Neuronal stem cell (in vitro differentiated cells): ENCODE data around the gene EPHB4.

Experiments
- DNase-seq: peaks from one replicate; pipeline ENCODE4 v3.0.0-alpha.2; 2013; ENCODE audit warnings: low spot score
- H2AFZ ChIP-seq: one replicate; pipeline ENCODE4 v1.6.1; 2013; ENCODE audit warnings: mild to moderate bottlenecking, low read length, inconsistent platforms
- H2AK5ac ChIP-seq: 2 replicates; pipeline ENCODE4 v1.6.1; 2013; ENCODE audit warnings: low read depth, mild to moderate bottlenecking, inconsistent platforms, low read length, moderate library complexity, mixed read lengths
- H2BK120ac ChIP-seq: 2 replicates; pipeline ENCODE4 v1.6.1; 2013; ENCODE audit warnings: low read depth, mild to moderate bottlenecking, inconsistent platforms, low read length, moderate library complexity, mixed read lengths
- H2BK12ac ChIP-seq: one replicate; pipeline ENCODE4 v1.6.1; 2013; ENCODE audit warnings: low read length, inconsistent platforms
- H2BK15ac ChIP-seq: 2 replicates; pipeline ENCODE4 v1.6.1; 2013; ENCODE audit warnings: mild to moderate bottlenecking, low read length, inconsistent platforms, mixed read lengths
- H2BK5ac ChIP-seq: one replicate; pipeline ENCODE4 v1.6.1; 2013; ENCODE audit warnings: inconsistent platforms, mild to moderate bottlenecking, low read length, moderate library complexity
- H3K14ac ChIP-seq: one replicate; pipeline ENCODE4 v1.6.1; 2013; ENCODE audit warnings: low read length, inconsistent platforms
- H3K18ac ChIP-seq: 2 replicates; pipeline ENCODE4 v1.6.1; 2013; ENCODE audit warnings: low read length, inconsistent platforms
- H3K23ac ChIP-seq: 2 replicates; pipeline ENCODE4 v1.6.1; 2013; ENCODE audit warnings: low read depth, mild to moderate bottlenecking, mixed read lengths, low read length, inconsistent platforms; ENCODE audit not compliant: poor library complexity
- H3K27ac ChIP-seq: replicated peaks from 3 replicates; pipeline ENCODE4 v1.5.1; 2013; ENCODE audit warnings: low read length, inconsistent platforms
- H3K27me3 ChIP-seq, 3 experiments: 2 replicates each; pipeline ENCODE4 v1.6.1; 2013; ENCODE audit warnings: low read length in 3 of 3, mild to moderate bottlenecking in 2 of 3, inconsistent platforms in 1 of 3, low read depth in 1 of 3, mixed read lengths in 1 of 3, moderate library complexity in 1 of 3; ENCODE audit not compliant: control insufficient read depth in 3 of 3, insufficient read depth in 3 of 3
- H3K36me3 ChIP-seq, 2 donors: replicated peaks in 1 of 2; 2 replicates each; pipeline ENCODE4 v1.6.1; 2013; ENCODE audit warnings: low read length in 2 of 2; ENCODE audit not compliant: control insufficient read depth in 2 of 2, insufficient read depth in 2 of 2
- H3K4ac ChIP-seq: 2 replicates; pipeline ENCODE4 v1.6.1; 2013; ENCODE audit warnings: inconsistent platforms, mild to moderate bottlenecking, low read length, moderate library complexity
- H3K4me1 ChIP-seq, 2 donors: 1 replicate in 1 of 2; 2 replicates in 1 of 2; pipeline ENCODE4 v1.6.1; 2013; ENCODE audit warnings: low read length in 2 of 2, low read depth in 1 of 2; ENCODE audit not compliant: control insufficient read depth in 2 of 2, insufficient read depth in 1 of 2
- H3K4me2 ChIP-seq: one replicate; pipeline ENCODE4 v1.6.1; 2013; ENCODE audit warnings: mild to moderate bottlenecking, low read length, inconsistent platforms; ENCODE audit not compliant: insufficient read depth, poor library complexity, severe bottlenecking
- H3K4me3 ChIP-seq, 2 donors: 2 replicates each; pipeline ENCODE4 v1.5.1; 2013; ENCODE audit warnings: low read length in 2 of 2, mild to moderate bottlenecking in 2 of 2, inconsistent platforms in 1 of 2, moderate library complexity in 1 of 2
- H3K79me1 ChIP-seq: one replicate; pipeline ENCODE4 v1.6.1; 2013; ENCODE audit warnings: low read depth, mild to moderate bottlenecking, inconsistent platforms, low read length, moderate library complexity
- H3K9ac ChIP-seq: one replicate; pipeline ENCODE4 v1.6.1; 2013; ENCODE audit warnings: mild to moderate bottlenecking, low read depth, low read length, inconsistent platforms; ENCODE audit not compliant: poor library complexity
- H3K9me3 ChIP-seq, 2 donors: replicated peaks in 1 of 2; 2 replicates each; pipeline versions ENCODE3 to v1.6.1; 2013; ENCODE audit warnings: low read length in 2 of 2, mild to moderate bottlenecking in 2 of 2, inconsistent platforms in 1 of 2, low read depth in 1 of 2, mixed read lengths in 1 of 2, moderate library complexity in 1 of 2; ENCODE audit not compliant: control insufficient read depth in 2 of 2, insufficient read depth in 1 of 2
- H4K8ac ChIP-seq: one replicate; pipeline ENCODE4 v1.6.1; 2013; ENCODE audit warnings: low read depth, mild to moderate bottlenecking, inconsistent platforms, low read length, moderate library complexity
- H4K91ac ChIP-seq: one replicate; pipeline ENCODE4 v1.6.1; 2013; ENCODE audit warnings: low read length, low read depth, mild to moderate bottlenecking, inconsistent platforms; ENCODE audit not compliant: poor library complexity
- WGBS, 2 donors: extraction: QIAGEN DNeasy Blood & Tissue Kit; methylation state at CpG; one replicate each; pipeline ENCODE4 v1.1.7; 2013; ENCODE audit warnings: missing lambda C conversion rate in 2 of 2, mixed read lengths in 1 of 2; ENCODE audit not compliant: insufficient read length in 2 of 2, insufficient replicate concordance in 1 of 2; ENCODE audit errors: extremely low coverage in 2 of 2; 5-methylcytosine and 5-hydroxymethylcytosine counted together

Gene EPHB4

DNA sequence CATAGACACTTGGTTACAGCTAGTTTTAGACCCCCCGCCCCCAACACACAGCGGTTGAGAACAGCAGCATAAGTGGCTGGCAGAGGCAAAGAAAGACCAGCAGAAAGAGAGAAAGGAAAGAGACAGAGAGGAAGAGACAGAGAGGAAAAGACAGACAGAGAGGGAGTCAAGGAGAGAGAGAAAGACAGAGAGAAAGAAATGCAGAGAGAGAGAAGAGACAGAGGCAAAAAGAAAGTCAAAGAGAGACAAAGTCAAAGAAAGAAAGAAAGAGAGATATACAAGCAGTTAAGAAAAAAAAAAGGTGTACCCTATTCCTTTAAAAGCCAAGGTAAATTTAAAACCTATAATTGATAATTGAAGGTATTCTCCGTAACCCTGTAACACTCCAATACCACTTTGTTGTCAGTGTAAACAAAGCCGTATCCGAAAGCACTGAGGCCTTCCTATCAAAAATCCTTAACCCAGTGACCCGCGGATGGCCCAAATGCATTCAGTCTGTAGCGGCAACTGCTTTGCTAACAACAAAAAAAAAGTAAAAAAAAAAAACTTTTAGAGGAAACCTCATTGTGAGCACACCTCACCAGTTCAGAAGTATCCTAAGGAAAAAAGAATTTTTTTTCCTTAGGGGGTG, 13.3 kb upstream of the EPHB4 start:
- no peak overlapping the region for H4K8ac ChIP-seq

GRCh38 chr7:100839361-100839760, 12.0 kb upstream of the EPHB4 start:
- no peak overlapping the region for H2AK5ac ChIP-seq
- H3K9me3 ChIP-seq: no peaks in the 10 kb centered on the region
- no peak overlapping the region for H2AFZ ChIP-seq
- no CpG with 5 or more reads among the region's 18 CpGs for WGBS, 2 donors
- H3K23ac ChIP-seq: peak overlapping the region; percentile 43
- H3K4me1 ChIP-seq: peaks cover 15 to 25% of the 10 kb centered on the region in 2 donors
- no peak overlapping the region for H3K9ac ChIP-seq
- no peak overlapping the region for H3K4me3 ChIP-seq
- H4K91ac ChIP-seq: no peak overlapping the region
- H2BK120ac ChIP-seq: no peak overlapping the region
- peak overlapping the region; percentile 24 for H2BK5ac ChIP-seq
- no peak overlapping the region for H3K27ac ChIP-seq
- no peak overlapping the region for H4K8ac ChIP-seq
- no peak overlapping the region for H2BK12ac ChIP-seq
- no peak for DNase-seq
- H2BK15ac ChIP-seq: peak overlapping the region; percentile 43
- no peaks in the 10 kb centered on the region for H3K27me3 ChIP-seq
- H3K79me1 ChIP-seq: no peaks in the 10 kb centered on the region
- H3K4ac ChIP-seq: no peak overlapping the region
- H3K18ac ChIP-seq: no peak overlapping the region
- H3K14ac ChIP-seq: peak overlapping the region; percentile 71
- no peak overlapping the region for H3K4me2 ChIP-seq
- H3K36me3 ChIP-seq: no peaks in the 10 kb centered on the region

More for the DNA sequence above, 13.3 kb upstream of the EPHB4 start:
- DNase-seq: no peak
- H3K4me2 ChIP-seq: no peak overlapping the region
- no peaks in the 10 kb centered on the region for H3K79me1 ChIP-seq
- H3K4me1 ChIP-seq: peaks cover 14 to 24% of the 10 kb centered on the region in 2 donors
- no peaks in the 10 kb centered on the region for H3K27me3 ChIP-seq
- no peaks in the 10 kb centered on the region for H3K36me3 ChIP-seq
- no peak overlapping the region for H2BK120ac ChIP-seq
- H2AFZ ChIP-seq: peak overlapping the region; percentile 95
- H3K4ac ChIP-seq: no peak overlapping the region
- no peaks in the 10 kb centered on the region for H3K9me3 ChIP-seq
- H3K23ac ChIP-seq: no peak overlapping the region
- no peak overlapping the region for H4K91ac ChIP-seq
- peak overlapping the region in 1 of 2 donors; percentile 14 for H3K4me3 ChIP-seq
- no peak overlapping the region for H2BK12ac ChIP-seq
- no peak overlapping the region for H3K18ac ChIP-seq
- H2AK5ac ChIP-seq: no peak overlapping the region
- H3K27ac ChIP-seq: peak overlapping the region; percentile 36
- no CpG with 5 or more reads among the region's 8 CpGs for WGBS, 2 donors
- no peak overlapping the region for H3K9ac ChIP-seq
- H2BK5ac ChIP-seq: no peak overlapping the region
- no peak overlapping the region for H2BK15ac ChIP-seq
- no peak overlapping the region for H3K14ac ChIP-seq

DNA sequence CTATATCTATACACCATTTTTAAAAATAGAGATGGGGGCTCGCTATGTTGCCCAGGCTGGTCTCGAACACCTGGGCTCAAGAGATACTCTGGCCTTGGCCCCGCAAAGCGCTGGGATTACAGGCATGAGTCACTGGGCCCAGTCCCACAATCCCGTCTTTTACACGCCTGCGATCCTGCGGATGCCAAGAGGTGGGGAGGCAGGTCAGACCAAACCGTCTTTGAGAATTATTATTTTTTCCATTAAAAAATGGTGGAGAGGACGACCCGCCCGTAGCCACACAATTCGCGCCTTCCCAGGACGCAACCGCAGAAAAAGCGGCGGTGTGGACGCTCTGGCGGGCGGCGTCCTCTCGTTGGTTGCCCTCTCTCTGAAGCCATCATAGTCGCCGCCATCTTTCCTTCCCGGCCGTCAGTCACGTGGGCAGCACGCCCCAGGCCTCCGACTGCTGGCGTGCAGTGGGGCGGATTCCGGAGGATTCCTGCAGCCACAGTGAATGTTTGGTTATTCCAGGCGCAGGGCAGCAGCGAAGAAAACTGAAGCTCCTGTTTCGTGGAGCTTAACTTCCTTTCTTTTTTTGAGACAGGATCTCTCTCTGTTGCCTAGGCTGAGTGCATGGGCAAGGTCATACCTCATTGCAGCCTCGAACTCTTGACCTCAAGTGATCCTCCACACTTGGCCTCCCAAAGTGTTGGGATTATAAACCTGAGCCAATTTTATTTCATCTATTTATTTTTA, 9.9 kb upstream of the EPHB4 start:
- peak overlapping the region; percentile 95 for H2AFZ ChIP-seq
- H3K18ac ChIP-seq: peak overlapping the region; percentile 85
- no peaks in the 10 kb centered on the region for H3K9me3 ChIP-seq
- H3K4me3 ChIP-seq: peak overlapping the region; percentile 57 to 71
- peak overlapping the region; percentile 2 for H2BK12ac ChIP-seq
- peak overlapping the region; percentile 59 for H2AK5ac ChIP-seq
- peak overlapping the region; percentile 50 for H3K4me2 ChIP-seq
- peak overlapping the region; percentile 95 for H3K27ac ChIP-seq
- H4K91ac ChIP-seq: no peak overlapping the region
- peak overlapping the region; percentile 79 for H3K9ac ChIP-seq
- H3K14ac ChIP-seq: no peak overlapping the region
- no peak overlapping the region for H3K4ac ChIP-seq
- peaks cover 15 to 25% of the 10 kb centered on the region in 2 donors for H3K4me1 ChIP-seq
- no peaks in the 10 kb centered on the region for H3K27me3 ChIP-seq
- H3K79me1 ChIP-seq: no peaks in the 10 kb centered on the region
- peak; percentile 87 for DNase-seq
- peak overlapping the region; percentile 5 for H2BK15ac ChIP-seq
- no peaks in the 10 kb centered on the region for H3K36me3 ChIP-seq
- H2BK120ac ChIP-seq: no peak overlapping the region
- H4K8ac ChIP-seq: no peak overlapping the region
- peak overlapping the region; percentile 47 for H3K23ac ChIP-seq
- WGBS, 2 donors: no CpG with 5 or more reads among the region's 37 CpGs
- H2BK5ac ChIP-seq: peak overlapping the region; percentile 16

DNA sequence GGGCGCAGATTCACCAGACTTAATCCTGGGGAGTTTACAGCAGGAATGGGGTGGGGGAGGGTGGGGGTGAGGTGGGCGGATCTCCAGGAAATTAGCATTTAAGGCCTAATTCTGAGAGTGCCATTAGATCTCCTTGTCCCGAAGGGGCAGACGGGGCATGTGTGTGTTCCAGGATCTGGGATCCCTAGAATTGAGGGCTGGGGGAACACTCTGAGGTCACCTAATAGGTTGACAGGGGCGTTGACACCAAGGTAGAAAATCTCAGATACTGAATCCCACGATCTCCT, 9.4 kb upstream of the EPHB4 start:
- Histone ChIP-seq H3K79me1 (no peaks in the 10 kb centered on the region), H2AFZ (peak overlapping the region; percentile 95), H3K18ac (peak overlapping the region; percentile 74), H3K4me2 (peak overlapping the region; percentile 50), H3K14ac (no peak overlapping the region), H3K23ac (no peak overlapping the region), H3K36me3 (no peaks in the 10 kb centered on the region), H3K4ac (no peak overlapping the region), H3K27ac (peak overlapping the region; percentile 95), H4K8ac (no peak overlapping the region), H3K4me3 (peak overlapping the region in 1 of 2 donors; percentile 57), H2AK5ac (peak overlapping the region; percentile 59), H3K9ac (no peak overlapping the region), H2BK5ac (peak overlapping the region; percentile 93), H2BK12ac (no peak overlapping the region), H2BK120ac (no peak overlapping the region), H3K27me3 (no peaks in the 10 kb centered on the region), H3K9me3 (no peaks in the 10 kb centered on the region), H4K91ac (no peak overlapping the region), H2BK15ac (peak overlapping the region; percentile 5), H3K4me1 (peaks cover 15 to 25% of the 10 kb centered on the region in 2 donors)
- DNase-seq: no peak
- no CpG with 5 or more reads among the region's 6 CpGs for WGBS, 2 donors
